Right atrium auricular region (tissue), 2 donors: Measurements from ENCODE around the gene WWOX. TPM values are rescaled to one million over a fixed set of nuclear protein-coding genes. Genes with fewer than 3 reads are reported as not detected.

ENCODE experiments used
- DNase-seq: peaks from one replicate; pipeline ENCODE4 v3.0.0-alpha.2; 2019; ENCODE audit warnings: low spot score
- H3K27ac ChIP-seq, 2 donors: fragments of 200-600 bp; sonication (generic); 1 replicate in 1 of 2; 2 replicates in 1 of 2; pipeline ENCODE4 v1.5.1; 2016 to 2019
- H3K27me3 ChIP-seq, 2 donors: fragments of 200-600 bp; sonication (generic); one replicate each; pipeline versions ENCODE4 v1.5.1 to v1.6.0; 2017 to 2019
- H3K36me3 ChIP-seq: fragments of 200-600 bp; sonication (generic); one replicate; pipeline ENCODE4 v1.5.1; 2016
- H3K4me1 ChIP-seq, 2 donors: fragments of 200-600 bp; sonication (generic); one replicate each; pipeline versions ENCODE4 v1.5.1 to v1.6.0; 2017 to 2019
- H3K4me3 ChIP-seq, 2 donors: fragments of 200-600 bp; sonication (generic); 1 replicate in 1 of 2; 2 replicates in 1 of 2; pipeline ENCODE4 v1.5.1; 2017 to 2019; ENCODE audit warnings: mild to moderate bottlenecking in 1 of 2, moderate library complexity in 1 of 2
- H3K9me3 ChIP-seq, 2 donors: fragments of 200-600 bp; sonication (generic); one replicate each; pipeline ENCODE4 v1.5.1; 2019
- CTCF ChIP-seq, 2 donors: fragments of 200-600 bp; sonication (generic); IDR thresholded peaks; one replicate each; pipeline ENCODE4 v1.5.1; 2019; ENCODE audit warnings: antibody characterized with exemption in 2 of 2
- total RNA-seq, 2 donors: library from RNA; depleted of rRNA; stranded (reverse); fragments of >200 nt; gene quantifications; one replicate each; pipeline ENCODE4 v1.1.0, GENCODE V29; 2016

WWOX gene
- total RNA-seq, 2 donors from 2014 or later, result 14.8 to 20.8 TPM

- H3K36me3 ChIP-seq, result no peaks in the 10 kb centered on the region
- H3K27ac ChIP-seq, result no peak overlapping the region
- H3K27me3 ChIP-seq, result no peaks in the 10 kb centered on the region
- no peaks in the 10 kb centered on the region for H3K4me1 ChIP-seq
- no peak overlapping the region for H3K4me3 ChIP-seq
- TF ChIP-seq CTCF (IDR thresholded peaks at IDR 0.05), result no peak
- DNase-seq, result no peak
- no peaks in the 10 kb centered on the region for H3K9me3 ChIP-seq
These were observed 970.2 kb downstream of the WWOX start for GRCh38 chr16:79069633-79070032.

GRCh38 chr16:79071424-79071823 lies 972.0 kb downstream of the WWOX start:
- H3K4me3 ChIP-seq, result no peak overlapping the region
- no peak for DNase-seq
- no peaks in the 10 kb centered on the region for H3K27me3 ChIP-seq
- no peak overlapping the region for H3K27ac ChIP-seq
- H3K36me3 ChIP-seq, result no peaks in the 10 kb centered on the region
- no peaks in the 10 kb centered on the region for H3K4me1 ChIP-seq
- no peaks in the 10 kb centered on the region for H3K9me3 ChIP-seq
- TF ChIP-seq CTCF (IDR thresholded peaks at IDR 0.05), result no peak

GRCh38 chr16:79072517-79072916 lies 973.1 kb downstream of the WWOX start:
- TF ChIP-seq CTCF (IDR thresholded peaks at IDR 0.05), result no peak
- no peak for DNase-seq
- no peak overlapping the region for H3K4me3 ChIP-seq
- no peaks in the 10 kb centered on the region for H3K27me3 ChIP-seq
- no peaks in the 10 kb centered on the region for H3K4me1 ChIP-seq
- H3K9me3 ChIP-seq, result no peaks in the 10 kb centered on the region
- no peak overlapping the region for H3K27ac ChIP-seq
- H3K36me3 ChIP-seq, result no peaks in the 10 kb centered on the region

- Histone ChIP-seq H3K36me3 (no peaks in the 10 kb centered on the region), H3K9me3 (no peaks in the 10 kb centered on the region), H3K27me3 (no peaks in the 10 kb centered on the region), H3K4me1 (no peaks in the 10 kb centered on the region), H3K27ac (no peak overlapping the region), H3K4me3 (no peak overlapping the region)
- TF ChIP-seq CTCF (IDR thresholded peaks at IDR 0.05), result no peak
- DNase-seq, result no peak
These were observed 974.1 kb downstream of the WWOX start for GRCh38 chr16:79073566-79073965.

GRCh38 chr16:79074541-79074940 lies 975.1 kb downstream of the WWOX start:
- Histone ChIP-seq H3K27me3 (no peaks in the 10 kb centered on the region), H3K36me3 (no peaks in the 10 kb centered on the region), H3K4me1 (no peaks in the 10 kb centered on the region), H3K27ac (no peak overlapping the region), H3K4me3 (no peak overlapping the region), H3K9me3 (no peaks in the 10 kb centered on the region)
- DNase-seq, result no peak
- TF ChIP-seq CTCF (IDR thresholded peaks at IDR 0.05), result no peak

GRCh38 chr16:79074951-79075350 lies 975.5 kb downstream of the WWOX start:
- Histone ChIP-seq H3K36me3 (no peaks in the 10 kb centered on the region), H3K27me3 (no peaks in the 10 kb centered on the region), H3K9me3 (no peaks in the 10 kb centered on the region), H3K27ac (no peak overlapping the region), H3K4me3 (no peak overlapping the region), H3K4me1 (no peaks in the 10 kb centered on the region)
- no peak for DNase-seq
- no peak for TF ChIP-seq CTCF (IDR thresholded peaks at IDR 0.05)
